ENCODE data around the gene UGT1A4. TPM values are rescaled to one million over a fixed set of nuclear protein-coding genes. Genes with fewer than 3 reads are reported as not detected.

Gene UGT1A4
- total RNA-seq, 2 donors from 2014 or later = not detected

DNA sequence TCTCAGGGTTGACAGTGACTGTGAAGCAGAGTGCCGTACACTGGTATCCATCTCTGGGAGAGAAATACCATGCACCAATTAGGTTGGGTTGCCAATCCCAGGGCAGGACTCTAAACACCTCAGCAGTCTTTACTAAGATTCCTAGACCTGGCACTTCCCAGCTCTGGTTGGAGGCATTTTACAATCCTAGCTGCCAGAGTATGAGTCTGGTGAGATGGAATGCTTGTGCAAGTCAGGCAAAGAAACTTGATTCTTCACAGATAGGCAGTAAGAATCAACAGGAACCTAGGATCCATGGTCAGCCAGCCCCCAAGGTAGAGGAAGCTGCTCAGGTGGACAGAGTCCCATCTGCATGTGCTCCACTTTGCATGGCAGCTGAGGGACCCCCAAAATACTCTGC lies 11.8 kb upstream of the UGT1A4 start:
- no peak for ATAC-seq (ENCODE audit: insufficient number of reproducible peaks, low FRiP score, low read depth)
- TF ChIP-seq, protein P1, sequence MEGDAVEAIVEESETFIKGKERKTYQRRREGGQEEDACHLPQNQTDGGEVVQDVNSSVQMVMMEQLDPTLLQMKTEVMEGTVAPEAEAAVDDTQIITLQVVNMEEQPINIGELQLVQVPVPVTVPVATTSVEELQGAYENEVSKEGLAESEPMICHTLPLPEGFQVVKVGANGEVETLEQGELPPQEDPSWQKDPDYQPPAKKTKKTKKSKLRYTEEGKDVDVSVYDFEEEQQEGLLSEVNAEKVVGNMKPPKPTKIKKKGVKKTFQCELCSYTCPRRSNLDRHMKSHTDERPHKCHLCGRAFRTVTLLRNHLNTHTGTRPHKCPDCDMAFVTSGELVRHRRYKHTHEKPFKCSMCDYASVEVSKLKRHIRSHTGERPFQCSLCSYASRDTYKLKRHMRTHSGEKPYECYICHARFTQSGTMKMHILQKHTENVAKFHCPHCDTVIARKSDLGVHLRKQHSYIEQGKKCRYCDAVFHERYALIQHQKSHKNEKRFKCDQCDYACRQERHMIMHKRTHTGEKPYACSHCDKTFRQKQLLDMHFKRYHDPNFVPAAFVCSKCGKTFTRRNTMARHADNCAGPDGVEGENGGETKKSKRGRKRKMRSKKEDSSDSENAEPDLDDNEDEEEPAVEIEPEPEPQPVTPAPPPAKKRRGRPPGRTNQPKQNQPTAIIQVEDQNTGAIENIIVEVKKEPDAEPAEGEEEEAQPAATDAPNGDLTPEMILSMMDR (IDR thresholded peaks at IDR 0.05) = no peak
- H3K27me3 ChIP-seq (replicated peaks; ENCODE audit: insufficient read depth) = no peaks in the 10 kb centered on the region
- H3K4me1 ChIP-seq (ENCODE audit: control insufficient read depth in 1 of 2, low read depth in 2 of 2) = peaks cover 0 to 4% of the 10 kb centered on the region in 2 donors
- H3K27ac ChIP-seq = peak overlapping the region in 1 of 2 donors; percentile 4
- no peak for DNase-seq (ENCODE audit: low spot score)
- H3K9me3 ChIP-seq = no peaks in the 10 kb centered on the region
- H3K4me3 ChIP-seq = no peak overlapping the region
- H3K36me3 ChIP-seq = no peaks in the 10 kb centered on the region

DNA sequence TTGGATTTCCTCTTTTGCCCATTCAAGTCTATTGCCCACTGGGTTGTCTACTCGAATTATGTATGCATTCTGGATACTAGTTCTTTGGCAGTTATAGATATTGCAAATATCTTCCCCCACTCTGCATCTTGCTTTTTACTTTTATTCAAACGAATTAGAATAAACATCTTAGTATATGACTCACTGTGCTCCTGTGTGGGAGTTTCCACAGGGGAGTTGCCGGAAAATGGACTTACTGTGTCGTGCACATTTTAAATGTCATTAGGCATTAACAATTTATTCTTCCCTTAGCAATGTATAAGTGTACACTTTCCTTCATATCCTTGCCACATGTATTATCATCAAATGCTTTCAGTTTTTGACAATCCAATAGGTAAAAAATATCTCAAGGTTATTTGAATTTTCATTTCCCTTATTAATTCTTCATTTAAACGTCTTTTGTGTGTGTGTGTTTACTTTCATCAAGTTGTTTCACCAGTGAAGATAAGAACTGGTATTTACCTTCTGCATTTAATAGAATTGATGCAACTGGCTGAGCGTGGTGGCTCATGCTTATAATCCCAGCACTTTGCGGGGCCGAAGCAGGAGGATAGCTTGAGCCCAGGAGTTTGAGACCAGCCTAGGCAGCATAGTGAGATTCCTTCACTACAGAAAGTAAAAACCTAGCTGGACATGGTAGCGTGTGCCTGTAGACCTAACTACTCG lies 10.4 kb upstream of the UGT1A4 start:
- ATAC-seq (ENCODE audit: insufficient number of reproducible peaks, low FRiP score, low read depth) (no peak), DNase-seq (ENCODE audit: low spot score) (no peak)
- Histone ChIP-seq H3K36me3 (no peaks in the 10 kb centered on the region), H3K4me1 (ENCODE audit: control insufficient read depth in 1 of 2, low read depth in 2 of 2) (peaks cover 0 to 4% of the 10 kb centered on the region in 2 donors), H3K27ac (no peak overlapping the region), H3K9me3 (no peaks in the 10 kb centered on the region), H3K4me3 (no peak overlapping the region), H3K27me3 (replicated peaks; ENCODE audit: insufficient read depth) (no peaks in the 10 kb centered on the region)
- TF ChIP-seq, protein P1 (IDR thresholded peaks at IDR 0.05) = no peak

DNA sequence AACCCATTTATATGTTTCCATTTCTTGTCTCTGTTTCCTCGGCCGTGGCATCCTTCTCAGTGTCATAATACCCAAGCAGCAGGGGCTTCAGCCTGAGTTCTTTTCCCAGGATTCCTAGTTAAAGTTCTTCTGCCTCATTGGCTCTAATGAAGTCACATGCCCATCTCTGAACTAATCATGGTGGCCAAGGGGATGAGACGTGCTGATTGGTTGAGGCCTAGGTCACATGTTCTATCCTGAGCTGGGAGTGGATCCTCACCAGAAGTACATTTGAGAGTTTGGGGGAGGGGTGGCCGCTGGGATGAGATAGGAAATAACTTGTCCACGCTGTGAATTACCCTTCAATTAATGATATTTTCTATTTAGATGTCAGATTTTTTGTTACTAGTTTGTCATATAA lies 9.6 kb upstream of the UGT1A4 start:
- Histone ChIP-seq H3K4me3 (no peak overlapping the region), H3K27ac (no peak overlapping the region), H3K27me3 (replicated peaks; ENCODE audit: insufficient read depth) (no peaks in the 10 kb centered on the region), H3K4me1 (ENCODE audit: control insufficient read depth in 1 of 2, low read depth in 2 of 2) (peaks cover 0 to 4% of the 10 kb centered on the region in 2 donors), H3K9me3 (no peaks in the 10 kb centered on the region), H3K36me3 (no peaks in the 10 kb centered on the region)
- DNase-seq (ENCODE audit: low spot score) (no peak), ATAC-seq (ENCODE audit: insufficient number of reproducible peaks, low FRiP score, low read depth) (no peak)
- TF ChIP-seq, protein P1 (IDR thresholded peaks at IDR 0.05) = no peak

DNA sequence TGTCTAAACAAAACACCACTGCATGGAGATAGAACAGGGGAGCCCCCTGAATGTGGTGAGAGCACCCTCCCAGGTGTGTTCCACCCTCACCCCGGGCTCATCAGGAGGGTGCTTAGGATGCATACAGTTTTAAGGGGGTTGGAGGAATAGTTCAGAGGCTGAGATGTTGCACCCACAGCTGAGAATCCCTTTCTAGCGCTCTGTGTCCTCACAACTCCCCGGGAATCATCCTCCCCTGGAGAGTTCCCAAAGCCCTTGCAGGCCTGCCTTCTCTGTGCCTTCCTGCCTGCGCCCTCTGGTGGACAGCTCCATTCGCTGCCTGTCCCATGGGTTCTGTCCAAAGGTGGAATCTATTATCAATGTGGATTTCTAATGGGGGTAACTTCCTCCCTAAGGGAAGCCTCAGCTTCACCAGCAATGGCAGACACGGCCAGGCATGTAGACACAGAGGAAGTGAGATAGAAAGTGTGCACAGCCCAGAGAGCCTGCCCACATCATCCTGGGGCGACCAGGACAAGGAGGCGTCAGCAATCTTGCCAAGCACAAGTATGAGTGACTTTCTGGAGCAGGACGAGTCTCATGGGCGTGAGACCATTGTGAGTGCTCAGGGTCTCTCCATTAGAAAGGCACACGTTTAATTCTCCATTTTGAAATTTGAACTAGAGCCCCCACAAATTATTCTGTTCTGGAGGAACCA lies 7.1 kb upstream of the UGT1A4 start:
- Histone ChIP-seq H3K4me3 (no peak overlapping the region), H3K27ac (no peak overlapping the region), H3K36me3 (no peaks in the 10 kb centered on the region), H3K9me3 (no peaks in the 10 kb centered on the region), H3K4me1 (ENCODE audit: control insufficient read depth in 1 of 2, low read depth in 2 of 2) (peaks cover 0 to 4% of the 10 kb centered on the region in 2 donors), H3K27me3 (replicated peaks; ENCODE audit: insufficient read depth) (no peaks in the 10 kb centered on the region)
- no peak for DNase-seq (ENCODE audit: low spot score)
- TF ChIP-seq, protein P1 (IDR thresholded peaks at IDR 0.05) = peak; percentile 75
- ATAC-seq (ENCODE audit: insufficient number of reproducible peaks, low FRiP score, low read depth) = peak; percentile 58

DNA sequence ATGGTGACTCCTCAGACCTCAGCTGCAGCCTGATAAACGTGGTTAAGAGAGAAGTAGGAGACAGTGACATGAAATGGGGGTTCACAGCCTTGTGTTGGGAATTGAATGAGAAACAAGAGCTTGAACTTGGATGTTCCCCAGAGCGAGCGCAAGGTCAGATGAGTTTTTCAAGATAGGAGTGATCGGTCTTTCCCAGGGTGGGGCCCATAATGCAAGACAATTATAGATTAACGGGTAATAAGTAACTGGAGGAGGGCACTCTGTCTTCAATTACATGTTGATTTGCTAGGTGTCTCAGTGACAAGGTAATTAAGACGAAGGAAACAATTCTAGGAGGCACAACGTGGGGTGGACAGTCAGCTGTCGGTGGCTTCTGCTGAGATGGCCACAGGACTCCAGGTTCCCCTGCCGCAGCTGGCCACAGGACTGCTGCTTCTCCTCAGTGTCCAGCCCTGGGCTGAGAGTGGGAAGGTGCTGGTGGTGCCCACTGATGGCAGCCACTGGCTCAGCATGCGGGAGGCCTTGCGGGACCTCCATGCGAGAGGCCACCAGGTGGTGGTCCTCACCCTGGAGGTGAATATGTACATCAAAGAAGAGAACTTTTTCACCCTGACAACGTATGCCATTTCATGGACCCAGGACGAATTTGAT lies 5.8 kb upstream of the UGT1A4 start, which contains the start of gene UGT1A5:
TSS of gene UGT1A5 (plus strand) at position 297 of the 651 bp plus-strand sequence. CDS start at position 382, 85 bp downstream.
- H3K4me1 ChIP-seq (ENCODE audit: control insufficient read depth in 1 of 2, low read depth in 2 of 2) = no peaks in the 10 kb centered on the region
- no peak within 1 kb of the TSS for H3K27ac ChIP-seq
- H3K9me3 ChIP-seq = no peaks in the 10 kb centered on the region
- DNase-seq (ENCODE audit: low spot score) (no peak), ATAC-seq (ENCODE audit: insufficient number of reproducible peaks, low FRiP score, low read depth) (no peak)
- TF ChIP-seq, protein P1 (IDR thresholded peaks at IDR 0.05) = no peak
- no peak within 1 kb of the TSS for H3K4me3 ChIP-seq
- no peaks in the 10 kb centered on the region for H3K27me3 ChIP-seq (replicated peaks; ENCODE audit: insufficient read depth)
- H3K36me3 ChIP-seq = no peaks in the 10 kb centered on the region

Data from thoracic aorta (tissue), 2 donors.